Activated CD4-positive, alpha-beta T cell treated with anti-CD3 and anti-CD28 coated beads for 36 hours (primary cell): ENCODE data around the gene MRPL54. TPM values are rescaled to one million over a fixed set of nuclear protein-coding genes. Genes with fewer than 3 reads are reported as not detected.

Experiments used
- ATAC-seq: fragments of 200-7000 bp; cut with Tn5 transposase; one replicate; pipeline ENCODE4 v1.10.0; 2021; ENCODE audit warnings: mild to moderate bottlenecking, moderate library complexity
- CTCF ChIA-PET: fragments of 350-600 bp; sonication (Branson Sonifier 250); formaldehyde crosslinking; loops from one replicate; lab custom pipeline; 2021; ENCODE audit warnings: antibody characterized with exemption; lab: Charles Lee
- POLR2A ChIA-PET: fragments of 350-600 bp; sonication (Branson Sonifier 250); formaldehyde crosslinking; loops from one replicate; lab custom pipeline; 2021; ENCODE audit warnings: antibody characterized with exemption, inconsistent platforms; lab: Charles Lee
- DNase-seq: peaks from one replicate; pipeline ENCODE4 v3.0.0-alpha.2; 2020
- H3K27ac Mint-ChIP-seq: one replicate; pipeline ENCODE4 v1.8.0; 2021; ENCODE audit warnings: mixed read lengths
- H3K27me3 Mint-ChIP-seq: one replicate; pipeline ENCODE4 v1.8.0; 2021; ENCODE audit warnings: mixed read lengths
- H3K36me3 Mint-ChIP-seq: one replicate; pipeline ENCODE4 v1.8.0; 2021; ENCODE audit warnings: low read depth, mixed read lengths
- H3K4me1 Mint-ChIP-seq: one replicate; pipeline ENCODE4 v1.8.0; 2021; ENCODE audit warnings: mixed read lengths
- H3K4me3 Mint-ChIP-seq: one replicate; pipeline ENCODE4 v1.8.0; 2021; ENCODE audit warnings: mild to moderate bottlenecking, moderate library complexity, mixed read lengths
- H3K9me3 Mint-ChIP-seq: one replicate; pipeline ENCODE4 v1.8.0; 2021; ENCODE audit warnings: low read depth, mixed read lengths
- intact Hi-C, 2 experiments: fragments of 100-400 bp; cut with DNase I in 1 of 2; cut with micrococcal nuclease in 1 of 2; formaldehyde crosslinking; loops; one replicate each; pipeline versions ENCODE4 v1.14.2 to v1.15.1; 2022 to 2024; cut with DNase I, micrococcal nuclease
- total RNA-seq, 2 experiments: library from RNA; stranded (reverse); gene quantifications; one replicate each; pipeline ENCODE4 v1.2.3, GENCODE V29; 2021

Gene MRPL54
- total RNA-seq, 2 experiments from 2014 or later: 54.8 to 63.9 TPM

GRCh38 chr19:3816566-3817218, 54.2 kb downstream of the MRPL54 start:
- ChIA-PET POLR2A (no interaction called here), CTCF (interaction anchor here (0.8 to 3.6 kb wide), 2 partner anchors 55 to 133 kb away, joined by 3 to 28 read pairs; partner anchors contain the start of genes APBA3 and MRPL54)
- Mint-ChIP-seq H3K9me3 (no peaks in the 10 kb centered on the region), H3K27ac (no peak overlapping the region), H3K27me3 (no peaks in the 10 kb centered on the region), H3K36me3 (no peaks in the 10 kb centered on the region), H3K4me1 (peaks cover 49% of the 10 kb centered on the region), H3K4me3 (no peak overlapping the region)
- intact Hi-C loops: no loop called here
- DNase-seq (no peak), ATAC-seq (no peak)

Other genes starting within 250 kb of the MRPL54 start
- 1 to 10 TPM; 1.4 to 2.5 TPM for gene TEKTIP1, start 223.5 kb upstream of the MRPL54 start, total RNA-seq
- gene MFSD12, start 205.1 kb upstream of the MRPL54 start, total RNA-seq: 10 to 100 TPM; 44.7 to 46.7 TPM
- 10 to 100 TPM; 59.5 to 62.5 TPM for gene HMG20B, start 189.7 kb upstream of the MRPL54 start, total RNA-seq
- under 1 TPM; 0.48 to 0.51 TPM for gene GIPC3, start 177.2 kb upstream of the MRPL54 start, total RNA-seq
- gene TBXA2R, start 155.8 kb upstream of the MRPL54 start, total RNA-seq: under 1 TPM; 0.64 to 0.72 TPM
- 10 to 100 TPM; 28.0 to 33.6 TPM for gene CACTIN, start 135.9 kb upstream of the MRPL54 start, total RNA-seq
- 10 to 100 TPM; 14.6 to 15.3 TPM for gene PIP5K1C, start 62.2 kb upstream of the MRPL54 start, total RNA-seq
- gene TJP3, start 54.3 kb upstream of the MRPL54 start, total RNA-seq: 1 to 10 TPM; 1.0 to 2.7 TPM
- gene APBA3, start 990 bp upstream of the MRPL54 start, total RNA-seq: 10 to 100 TPM; 29.8 to 37.1 TPM
- not detected for gene RAX2, start 9.5 kb downstream of the MRPL54 start, total RNA-seq
- 10 to 100 TPM; 24.3 to 30.1 TPM for gene MATK, start 23.7 kb downstream of the MRPL54 start, total RNA-seq
- gene ZFR2, start 106.4 kb downstream of the MRPL54 start, total RNA-seq: under 1 TPM; 0.23 to 0.51 TPM
- under 1 TPM in 1 of 2 experiments, not detected in 1; 0.07 TPM for gene ATCAY, start 118.0 kb downstream of the MRPL54 start, total RNA-seq
- not detected for gene NMRK2, start 170.4 kb downstream of the MRPL54 start, total RNA-seq
- 10 to 100 TPM; 26.7 to 27.6 TPM for gene DAPK3, start 208.4 kb downstream of the MRPL54 start, total RNA-seq
- 1,000 to 10,000 TPM; 3,116 to 3,255 TPM for gene EEF2, start 222.8 kb downstream of the MRPL54 start, total RNA-seq
- 10 to 100 TPM; 23.0 to 37.3 TPM for gene PIAS4, start 245.1 kb downstream of the MRPL54 start, total RNA-seq